HG02840 (cell line): Measurements from ENCODE around the gene BRF1.

Source experiments
- ATAC-seq: cut with Tn5 transposase; IDR thresholded peaks from one replicate; pipeline ENCODE4 v1.9.1; 2021; ENCODE audit warnings: mild to moderate bottlenecking, moderate library complexity, moderate number of reproducible peaks; ENCODE audit not compliant: unreplicated experiment, low FRiP score

The BRF1 gene

DNA sequence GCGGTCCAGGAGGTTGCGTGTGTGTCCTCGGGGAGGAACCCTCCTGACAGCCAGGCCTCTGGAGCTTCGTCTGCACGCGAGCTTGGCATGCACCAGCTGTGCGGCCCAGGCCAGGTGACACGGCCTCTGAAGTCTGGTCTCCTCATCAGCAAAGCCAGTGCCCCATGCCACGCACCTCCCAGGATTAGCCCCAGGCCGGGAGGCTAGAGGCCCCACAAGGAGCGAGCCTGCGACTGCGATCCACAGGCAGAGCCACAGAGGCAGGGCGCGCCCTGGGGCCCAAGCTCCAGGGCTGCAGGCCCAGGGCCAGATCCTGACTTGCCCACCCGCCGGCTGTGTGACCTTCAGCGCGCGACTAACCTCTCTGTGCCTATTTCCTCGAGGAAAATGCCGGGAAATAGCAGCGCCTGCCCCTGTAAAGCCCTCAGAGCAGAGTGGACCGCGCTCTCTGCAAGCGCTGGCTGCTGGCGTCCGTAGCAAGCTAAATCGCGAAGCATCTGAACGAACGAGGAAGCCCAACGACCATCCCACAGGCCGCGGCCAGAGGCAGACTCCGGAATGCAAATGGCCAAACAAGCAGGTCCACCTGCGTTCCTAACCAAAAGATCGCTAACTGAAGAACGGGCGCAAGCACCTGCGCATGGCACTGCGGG is 53.0 kb downstream of the BRF1 start:
- no peak for ATAC-seq

- ATAC-seq: no peak
Observed at GRCh38 chr14:105247026-105247425, 53.8 kb downstream of the BRF1 start.

DNA sequence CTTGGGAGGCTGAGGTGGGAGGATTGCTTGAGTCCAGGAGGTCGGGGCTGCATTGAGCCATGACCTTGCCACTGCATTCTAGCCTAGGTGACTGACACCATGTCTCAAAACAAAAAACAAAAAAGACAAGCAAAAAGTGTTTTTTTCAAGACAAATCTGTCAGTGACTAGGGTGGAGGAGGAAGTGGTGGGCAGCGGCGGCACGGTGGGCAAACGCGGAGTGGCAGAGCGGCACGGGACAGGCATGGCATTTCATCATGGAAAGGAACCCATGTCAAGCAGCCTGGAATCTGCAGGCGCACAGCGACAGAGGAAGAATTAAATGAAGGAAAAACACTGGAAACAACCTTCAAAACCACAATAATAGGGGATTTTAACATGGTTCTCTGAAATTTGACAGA is 56.5 kb downstream of the BRF1 start:
- no peak for ATAC-seq

DNA sequence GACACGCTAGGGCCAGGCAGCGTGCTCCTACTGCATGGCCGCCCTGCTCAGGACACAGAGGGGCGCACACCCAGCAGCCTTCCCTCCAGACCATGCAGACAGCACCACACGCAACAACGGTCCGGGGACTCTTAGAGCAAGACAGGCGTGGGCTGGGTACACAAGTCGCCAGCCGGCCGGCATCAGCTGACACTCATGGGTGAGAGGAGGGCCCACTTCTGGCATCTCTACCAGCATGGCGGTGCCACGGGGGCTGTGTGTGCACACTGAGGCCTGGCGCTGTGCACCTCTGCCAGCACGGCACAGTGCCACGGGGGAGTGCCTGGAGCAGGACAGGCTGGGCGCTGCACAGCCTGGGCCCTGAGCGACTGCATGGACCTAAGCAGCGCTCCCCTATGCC is 59.2 kb downstream of the BRF1 start:
- no peak for ATAC-seq

- no peak for ATAC-seq
Observed at GRCh38 chr14:105240811-105241576, 59.8 kb downstream of the BRF1 start.

GRCh38 chr14:105229099-105229655 is 71.6 kb downstream of the BRF1 start:
- no peak for ATAC-seq

- ATAC-seq: no peak
Observed at GRCh38 chr14:105228562-105228961, 72.2 kb downstream of the BRF1 start.

DNA sequence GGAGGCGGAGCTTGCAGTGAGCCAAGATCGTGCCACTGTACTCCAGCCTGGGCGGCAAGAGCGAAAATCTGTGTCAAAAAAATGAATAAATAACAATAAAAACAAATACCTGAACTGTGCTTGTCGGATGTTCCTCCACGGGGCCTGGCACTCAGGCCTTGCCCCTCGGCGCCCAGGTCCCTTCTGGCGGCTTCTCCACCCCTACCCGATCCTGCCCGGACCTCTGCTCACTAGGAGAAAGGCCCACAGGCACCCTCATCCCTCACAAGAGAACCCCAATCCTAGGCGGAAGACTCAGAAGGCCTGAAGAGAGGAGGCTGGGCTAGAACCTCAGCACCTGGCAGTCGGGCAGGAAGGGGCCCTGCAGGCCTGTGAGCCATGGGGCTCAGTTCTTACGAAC is 73.5 kb downstream of the BRF1 start:
- ATAC-seq: no peak

- ATAC-seq: no peak
Observed at GRCh38 chr14:105226198-105226597, 74.6 kb downstream of the BRF1 start.

GRCh38 chr14:105224845-105225570 is 75.8 kb downstream of the BRF1 start:
- ATAC-seq: no peak

DNA sequence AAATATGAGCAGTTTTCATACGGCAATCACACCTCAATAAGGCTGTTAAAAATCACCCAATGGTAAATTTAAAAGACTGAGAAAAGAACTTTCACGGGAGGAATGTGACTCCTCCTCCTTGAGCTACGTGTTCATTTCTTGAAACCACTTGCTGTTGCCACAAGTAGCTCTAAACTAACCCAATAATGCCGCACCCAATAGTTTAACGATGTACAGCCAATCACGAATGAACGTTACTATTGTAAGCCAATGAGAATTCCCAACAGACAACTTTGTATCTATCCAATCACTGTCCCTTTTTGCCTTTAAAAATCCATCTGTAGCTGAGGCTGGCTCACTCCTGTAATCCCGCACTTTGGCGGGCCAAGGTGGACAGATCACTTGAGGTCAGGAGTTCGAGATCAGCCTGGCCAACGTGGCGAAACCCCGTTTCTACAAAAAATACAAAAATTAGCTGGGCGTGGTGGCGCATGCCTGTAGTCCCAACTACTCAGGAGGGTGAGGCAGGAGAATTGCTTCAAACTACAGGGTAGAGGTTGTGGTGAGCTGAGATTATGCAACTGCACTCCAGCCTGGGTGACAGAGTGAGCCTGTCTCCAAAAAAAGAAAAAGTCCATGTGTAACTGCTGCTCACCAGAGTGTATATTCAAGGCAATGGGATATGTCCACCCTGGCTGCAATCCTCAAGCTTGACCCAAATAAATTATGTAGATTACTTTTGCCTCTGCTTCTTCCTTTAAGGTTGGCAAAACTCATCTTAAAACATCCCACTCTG is 76.8 kb downstream of the BRF1 start:
- no peak for ATAC-seq

- no peak for ATAC-seq
Observed at GRCh38 chr14:105223260-105223659, 77.5 kb downstream of the BRF1 start.

- ATAC-seq: no peak
Observed at GRCh38 chr14:105221598-105222178, 79.1 kb downstream of the BRF1 start.

DNA sequence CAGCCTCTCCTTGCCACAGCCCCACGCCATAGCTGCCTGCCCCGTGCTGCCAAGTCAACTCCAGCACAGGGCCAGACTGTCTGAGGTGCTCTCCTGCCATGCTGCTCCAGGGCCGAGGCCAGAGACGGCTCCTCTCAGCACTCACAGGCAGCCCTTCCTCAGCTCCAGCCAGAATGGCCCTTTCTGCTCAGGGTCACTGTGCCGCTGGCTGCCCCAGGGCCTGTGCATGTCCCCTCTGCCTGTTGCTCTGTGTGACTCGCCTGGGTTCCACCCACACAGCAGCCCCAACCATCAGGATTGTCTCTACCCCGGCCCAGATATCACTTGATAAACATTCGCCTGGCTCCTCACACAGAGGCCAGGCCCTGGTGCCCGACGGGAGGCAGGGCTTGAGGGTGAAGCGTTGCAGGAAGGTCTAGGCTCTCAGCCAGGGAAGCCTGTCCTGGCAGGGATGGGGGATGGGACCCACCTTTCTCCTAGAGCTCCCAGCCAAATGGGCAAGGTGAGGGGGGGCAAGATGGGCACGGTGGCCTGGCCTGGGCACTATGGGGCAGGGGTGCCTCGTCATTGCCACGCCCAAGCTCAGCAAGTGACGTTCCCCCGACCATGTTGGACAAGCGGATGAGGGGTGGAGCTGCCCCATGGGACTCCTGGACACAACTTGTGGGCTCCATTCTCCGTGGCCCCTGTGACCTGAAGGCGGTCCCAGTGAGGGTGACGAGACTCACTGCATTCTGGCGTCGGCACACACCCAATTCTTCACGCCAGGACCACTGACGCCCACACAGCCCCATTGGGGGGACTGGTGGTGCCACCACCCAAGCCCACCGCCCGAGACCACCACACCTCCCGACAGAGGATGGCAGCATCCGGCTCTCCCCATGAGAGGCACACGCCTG is 79.9 kb downstream of the BRF1 start:
- no peak for ATAC-seq

DNA sequence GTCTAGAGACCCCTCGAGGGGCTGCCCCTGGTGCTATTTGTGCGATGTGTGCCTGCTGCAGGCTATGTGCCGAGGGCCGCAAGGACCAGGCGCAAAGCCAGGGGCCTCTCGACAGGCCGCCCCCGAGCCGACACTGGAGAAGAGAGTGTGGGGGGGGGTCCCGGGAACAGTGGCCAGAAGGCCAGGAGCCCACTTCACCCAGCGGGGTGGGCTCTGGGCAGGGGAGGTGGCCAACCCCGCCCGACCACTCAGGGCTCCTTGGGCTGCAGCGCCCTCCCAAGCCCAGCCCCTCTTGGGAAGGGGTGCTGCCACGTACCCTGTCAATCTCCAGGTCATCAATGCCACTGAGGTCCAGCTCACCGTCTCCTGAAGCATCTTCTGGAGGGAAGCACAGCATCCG is 81.0 kb downstream of the BRF1 start:
- no peak for ATAC-seq

DNA sequence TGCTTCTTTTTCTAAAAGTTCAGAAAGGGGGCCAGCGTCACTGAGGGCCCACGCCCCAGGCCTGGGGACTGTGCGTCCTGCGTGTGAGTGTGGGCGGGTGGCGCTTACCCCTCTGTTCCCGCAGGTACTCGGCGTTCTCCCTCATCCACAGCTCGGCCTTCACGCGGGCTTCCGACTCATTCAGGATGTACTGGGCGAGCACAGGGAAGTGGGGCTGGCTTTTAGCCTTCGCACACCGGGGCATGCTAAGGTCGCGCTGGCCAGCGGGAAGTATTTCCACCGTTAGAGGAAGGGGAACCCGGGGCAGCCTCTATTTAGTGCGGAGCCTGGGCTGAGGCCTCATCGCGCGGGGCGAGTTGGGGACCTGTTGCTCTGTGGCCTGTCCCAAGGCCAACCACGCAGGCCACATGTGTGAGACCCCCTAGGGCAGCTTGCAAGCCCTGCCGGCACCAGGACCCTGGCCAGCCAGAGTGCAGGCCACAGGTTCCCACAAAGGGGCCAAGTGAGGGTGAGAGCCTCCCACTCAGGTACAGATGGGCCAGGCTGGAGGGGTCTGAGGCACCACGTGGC is 81.7 kb downstream of the BRF1 start:
- no peak for ATAC-seq

DNA sequence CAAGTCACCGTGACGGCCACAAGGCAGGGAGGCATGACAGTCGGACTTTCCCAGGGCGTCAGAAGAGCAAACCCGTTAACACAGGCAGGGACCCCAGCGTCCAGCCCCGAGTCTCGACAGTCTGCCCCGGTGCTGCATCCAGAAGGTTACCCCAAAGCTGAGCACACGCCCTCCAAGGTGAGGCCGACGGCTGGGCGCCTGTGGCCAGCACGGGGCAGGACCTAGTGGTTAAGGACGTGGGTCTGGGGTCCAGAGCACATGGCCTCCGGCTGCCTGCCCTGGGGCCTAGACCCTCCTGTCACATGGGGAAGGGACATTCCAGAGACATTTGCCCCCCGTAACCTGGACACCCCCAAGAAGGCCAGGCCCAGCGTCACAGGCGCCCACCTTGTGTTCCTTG is 82.2 kb downstream of the BRF1 start:
- ATAC-seq: no peak

GRCh38 chr14:105217774-105218173 is 83.0 kb downstream of the BRF1 start:
- ATAC-seq: no peak
